SK-N-SH treated with all-trans-retinoic acid at 6 μM for 48 hours (cell line): ENCODE data around the gene TP53.
A peak's percentile ranks its signal among the peaks of the same experiment; 100 is the strongest.

Source experiments
- ATAC-seq: fragments of 200-7000 bp; cut with Tn5 transposase; 3 replicates; pipeline ENCODE4 v1.9.1; 2020; ENCODE audit warnings: mild to moderate bottlenecking, moderate library complexity
- ARNTL ChIP-seq: fragments of 450-650 bp; formaldehyde crosslinking; IDR thresholded peaks from 2 replicates; pipeline ENCODE4 v1.5.0; 2020; ENCODE audit warnings: low read depth, mild to moderate bottlenecking, moderate library complexity, borderline replicate concordance
- CREB5 ChIP-seq: fragments of 250-450 bp; sonication (Bioruptor Pico); IDR thresholded peaks from 2 replicates; pipeline ENCODE4 v1.5.1; 2020; ENCODE audit warnings: low read depth, mild to moderate bottlenecking, moderate library complexity
- ESRRG ChIP-seq: fragments of 250-450 bp; sonication (Bioruptor Pico); IDR thresholded peaks from 2 replicates; pipeline ENCODE4 v1.6.1; 2021; ENCODE audit warnings: mild to moderate bottlenecking
- GLIS3 ChIP-seq: fragments of 250-450 bp; sonication (Bioruptor Pico); IDR thresholded peaks from 2 replicates; pipeline ENCODE4 v1.5.0; 2020; ENCODE audit warnings: mild to moderate bottlenecking, moderate library complexity
- ISL1 ChIP-seq: fragments of 250-450 bp; sonication (Bioruptor Pico); IDR thresholded peaks from 2 replicates; pipeline ENCODE4 v2.1.2; 2022; ENCODE audit warnings: mild to moderate bottlenecking, moderate library complexity
- OSR1 ChIP-seq: fragments of 250-450 bp; sonication (Bioruptor Pico); IDR thresholded peaks from 2 replicates; pipeline ENCODE4 v1.8.0; 2022; ENCODE audit warnings: moderate library complexity, mild to moderate bottlenecking, inconsistent platforms
- PATZ1 ChIP-seq: fragments of 250-450 bp; sonication (Bioruptor Pico); IDR thresholded peaks from 2 replicates; pipeline ENCODE4 v1.8.0; 2020; ENCODE audit warnings: mild to moderate bottlenecking, moderate library complexity, borderline replicate concordance
- POU6F1 ChIP-seq: fragments of 250-450 bp; sonication (Bioruptor Pico); IDR thresholded peaks from 2 replicates; pipeline ENCODE4 v1.8.0; 2021; ENCODE audit warnings: low read depth, mild to moderate bottlenecking, moderate library complexity, borderline replicate concordance
- PPARA ChIP-seq: fragments of 250-450 bp; sonication (Bioruptor Pico); IDR thresholded peaks from 2 replicates; pipeline ENCODE4 v1.5.0; 2020; ENCODE audit warnings: mild to moderate bottlenecking, borderline replicate concordance
- RARB ChIP-seq: fragments of 250-450 bp; sonication (Bioruptor Pico); IDR thresholded peaks from 2 replicates; pipeline ENCODE4 v1.8.0; 2021; ENCODE audit warnings: mild to moderate bottlenecking, moderate library complexity
- SNAI2 ChIP-seq: fragments of 250-450 bp; sonication (Bioruptor Pico); IDR thresholded peaks from 2 replicates; pipeline ENCODE4 v1.5.0; 2020; ENCODE audit warnings: mild to moderate bottlenecking, moderate library complexity
- TCF4 ChIP-seq: fragments of 250-450 bp; sonication (Bioruptor Pico); IDR thresholded peaks from 2 replicates; pipeline ENCODE4 v1.8.0; 2021; ENCODE audit warnings: mild to moderate bottlenecking, moderate library complexity, borderline replicate concordance
- TSHZ2 ChIP-seq: fragments of 250-450 bp; sonication (Bioruptor Pico); IDR thresholded peaks from 2 replicates; pipeline ENCODE4 v1.5.0; 2020; ENCODE audit warnings: mild to moderate bottlenecking, moderate library complexity
- ZC3H10 ChIP-seq: fragments of 250-450 bp; sonication (Bioruptor Pico); IDR thresholded peaks from 2 replicates; pipeline ENCODE4 v1.5.1; 2021; ENCODE audit warnings: mild to moderate bottlenecking, moderate library complexity
- ZFP3 ChIP-seq: fragments of 250-450 bp; sonication (Bioruptor Pico); IDR thresholded peaks from 2 replicates; pipeline ENCODE4 v1.5.0; 2020; ENCODE audit warnings: mild to moderate bottlenecking, moderate library complexity
- ZFP30 ChIP-seq: fragments of 450-650 bp; formaldehyde crosslinking; IDR thresholded peaks from 2 replicates; pipeline ENCODE4 v1.5.0; 2022; ENCODE audit warnings: mild to moderate bottlenecking, moderate library complexity
- ZNF565 ChIP-seq: fragments of 450-650 bp; formaldehyde crosslinking; conservative IDR thresholded peaks from 2 replicates; pipeline ENCODE4 v1.5.0; 2020; ENCODE audit warnings: low read depth, mild to moderate bottlenecking, moderate library complexity
- ZNF70 ChIP-seq: fragments of 450-650 bp; formaldehyde crosslinking; IDR thresholded peaks from 2 replicates; pipeline ENCODE4 v1.5.0; 2020; ENCODE audit warnings: mild to moderate bottlenecking, moderate library complexity
- ZNF8 ChIP-seq: fragments of 450-650 bp; formaldehyde crosslinking; IDR thresholded peaks from 2 replicates; pipeline ENCODE4 v1.5.0; 2020; ENCODE audit warnings: mild to moderate bottlenecking, moderate library complexity

Gene TP53

GRCh38 chr17:7716901-7717755 is 29.8 kb upstream of the TP53 start, which contains the start of gene DNAH2:
Gene DNAH2, plus strand, starts transcription at chr17:7717744. Its CDS starts 1,991 bp downstream, at chr17:7719735.
- peak; percentile 88 for ATAC-seq
- TF ChIP-seq ZNF70 (CRISPR knock-in tag) (no peak), GLIS3 (CRISPR knock-in tag) (no peak), TSHZ2 (CRISPR knock-in tag) (peak; percentile 57; the same call in 1 of the 2 replicates), PATZ1 (peak; percentile 50; the same call in 1 of the 2 replicates), TCF4 (CRISPR knock-in tag) (peak; percentile 62; the same call in 1 of the 2 replicates)

- ATAC-seq, result no peak
- TF ChIP-seq RARB (CRISPR knock-in tag), result no peak
- TF ChIP-seq OSR1 (CRISPR knock-in tag), result no peak
- TF ChIP-seq ZC3H10, result no peak
- TF ChIP-seq POU6F1, result no peak
- no peak for TF ChIP-seq ESRRG (CRISPR knock-in tag)
- no peak for TF ChIP-seq PATZ1
- TF ChIP-seq ZNF8 (CRISPR knock-in tag), result no peak
These were observed 28.9 kb upstream of the TP53 start for GRCh38 chr17:7715936-7716886.

- ATAC-seq, result no peak
- TF ChIP-seq PATZ1 (no peak), ZC3H10 (no peak), CREB5 (CRISPR knock-in tag) (no peak), POU6F1 (no peak), ZFP30 (CRISPR knock-in tag) (no peak), OSR1 (CRISPR knock-in tag) (no peak), PPARA (no peak), ZNF8 (CRISPR knock-in tag) (no peak), ARNTL (CRISPR knock-in tag) (no peak), ZFP3 (CRISPR knock-in tag) (no peak), ZNF565 (CRISPR knock-in tag) (no peak), ISL1 (CRISPR knock-in tag) (no peak), GLIS3 (CRISPR knock-in tag) (no peak), ESRRG (CRISPR knock-in tag) (no peak), RARB (CRISPR knock-in tag) (no peak), SNAI2 (CRISPR knock-in tag) (no peak), TCF4 (CRISPR knock-in tag) (no peak), ZNF70 (CRISPR knock-in tag) (no peak)
These were observed 27.7 kb upstream of the TP53 start for GRCh38 chr17:7714721-7715594.
